OCI-LY7 (cell line): ENCODE data around the gene GDI1. TPM values are rescaled to one million over a fixed set of nuclear protein-coding genes. Genes with fewer than 3 reads are reported as not detected.

Source experiments
- BruUV-seq: library from RNA; stranded (reverse); fragments of 400-500 nt; replicated peaks from 2 replicates; lab custom pipeline; 2021; lab: Mats Ljungman, UMichigan
- CTCF ChIA-PET: fragments of 300-600 bp; sonication (Branson Sonifier 250); formaldehyde crosslinking; loops from one replicate; lab custom pipeline; 2022; ENCODE audit warnings: antibody characterized with exemption; ENCODE audit not compliant: unreplicated experiment; lab: Charles Lee
- POLR2A ChIA-PET: fragments of 300-600 bp; sonication (Branson Sonifier 250); formaldehyde crosslinking; loops from one replicate; lab custom pipeline; 2022; ENCODE audit warnings: antibody characterized with exemption; lab: Charles Lee
- DNase-seq: peaks from one replicate; pipeline ENCODE4 v3.0.0-alpha.2; 2015; ENCODE audit warnings: low spot score
- H2AFZ ChIP-seq: fragments of 200-600 bp; sonication (generic), shearing (Covaris generic); 2 replicates; pipeline ENCODE4 v1.6.1; 2014; ENCODE audit warnings: mild to moderate bottlenecking, antibody characterized with exemption, low read length, moderate library complexity
- H3K27ac ChIP-seq: fragments of 200-600 bp; sonication (generic); 2 replicates; pipeline ENCODE4 v1.5.1; 2014; ENCODE audit warnings: mixed run types, low read depth, mild to moderate bottlenecking, moderate library complexity, low read length, inconsistent platforms; ENCODE audit not compliant: poor library complexity, severe bottlenecking
- H3K36me3 ChIP-seq: fragments of 200-600 bp; sonication (generic); 2 replicates; pipeline ENCODE4 v1.6.1; 2014; ENCODE audit warnings: mild to moderate bottlenecking, antibody characterized with exemption, low read length, moderate library complexity, mixed read lengths; ENCODE audit not compliant: insufficient read depth
- H3K4me1 ChIP-seq: fragments of 200-600 bp; sonication (generic); 2 replicates; pipeline ENCODE4 v1.5.1; 2014; ENCODE audit warnings: mild to moderate bottlenecking, low read length; ENCODE audit not compliant: insufficient read depth, poor library complexity, severe bottlenecking
- H3K4me2 ChIP-seq: fragments of 200-600 bp; sonication (generic); 2 replicates; pipeline ENCODE4 v1.6.1; 2014; ENCODE audit warnings: mild to moderate bottlenecking, low read length
- H3K4me3 ChIP-seq: fragments of 200-600 bp; sonication (generic); 2 replicates; pipeline ENCODE4 v1.5.1; 2014; ENCODE audit warnings: mild to moderate bottlenecking, low read depth, low read length; ENCODE audit not compliant: poor library complexity, severe bottlenecking
- H3K79me2 ChIP-seq: fragments of 200-600 bp; sonication (generic); 2 replicates; pipeline ENCODE4 v1.6.1; 2016; ENCODE audit warnings: low read depth, mild to moderate bottlenecking, low read length, moderate library complexity, mixed read lengths; ENCODE audit not compliant: insufficient read depth
- H3K9me2 ChIP-seq: fragments of 200-600 bp; sonication (generic); 2 replicates; pipeline ENCODE4 v1.6.1; 2016; ENCODE audit warnings: mild to moderate bottlenecking, low read length, mixed read lengths; ENCODE audit not compliant: insufficient read depth
- H3K9me3 ChIP-seq: fragments of 200-600 bp; sonication (generic); 2 replicates; pipeline ENCODE4 v1.6.1; 2014; ENCODE audit warnings: mild to moderate bottlenecking, mixed run types, low read length, mixed read lengths
- H4K20me1 ChIP-seq: fragments of 200-600 bp; sonication (generic); 2 replicates; pipeline ENCODE4 v1.6.1; 2014; ENCODE audit warnings: mild to moderate bottlenecking, antibody characterized with exemption, low read length, moderate library complexity, mixed read lengths; ENCODE audit not compliant: insufficient read depth
- CTCF ChIP-seq: fragments of 200-600 bp; sonication (generic); conservative IDR thresholded peaks from 2 replicates; pipeline ENCODE4 v1.5.1; 2014; ENCODE audit warnings: mild to moderate bottlenecking, antibody characterized with exemption, low read length, moderate library complexity, mixed read lengths
- EZH2phosphoT487 ChIP-seq: fragments of 200-600 bp; sonication (generic); IDR thresholded peaks from 2 replicates; pipeline ENCODE4 v1.6.1; 2018; ENCODE audit warnings: low read depth, borderline replicate concordance, mild to moderate bottlenecking, mixed run types, antibody characterized with exemption, low read length, moderate library complexity, mixed read lengths
- intact Hi-C: fragments of 100-400 bp; cut with micrococcal nuclease; formaldehyde crosslinking; loops from one replicate; pipeline ENCODE4 v1.10.0; 2022; ENCODE audit not compliant: unreplicated experiment
- microRNA-seq: library from miRNA; unstranded; fragments of <30 nt; microRNA quantifications from one replicate; pipeline ENCODE4 v1.2.0, GENCODE V29; 2022; ENCODE audit warnings: borderline replicate concordance
- small RNA-seq: library from RNA; depleted of rRNA; stranded (forward); fragments of <200 nt; gene quantifications from one replicate; pipeline ENCODE3, GENCODE V24; 2014
- total RNA-seq, 2 experiments: library from RNA; depleted of rRNA in 1 of 2; stranded (reverse); fragments of >200 nt in 1 of 2; shearing (Covaris generic) in 1 of 2; gene quantifications; 2 replicates each; pipeline ENCODE4 v1.2.3, GENCODE V29; 2014 to 2022

The GDI1 gene
- total RNA-seq, 2 experiments from 2014 or later = 76.6 to 103 TPM

DNA sequence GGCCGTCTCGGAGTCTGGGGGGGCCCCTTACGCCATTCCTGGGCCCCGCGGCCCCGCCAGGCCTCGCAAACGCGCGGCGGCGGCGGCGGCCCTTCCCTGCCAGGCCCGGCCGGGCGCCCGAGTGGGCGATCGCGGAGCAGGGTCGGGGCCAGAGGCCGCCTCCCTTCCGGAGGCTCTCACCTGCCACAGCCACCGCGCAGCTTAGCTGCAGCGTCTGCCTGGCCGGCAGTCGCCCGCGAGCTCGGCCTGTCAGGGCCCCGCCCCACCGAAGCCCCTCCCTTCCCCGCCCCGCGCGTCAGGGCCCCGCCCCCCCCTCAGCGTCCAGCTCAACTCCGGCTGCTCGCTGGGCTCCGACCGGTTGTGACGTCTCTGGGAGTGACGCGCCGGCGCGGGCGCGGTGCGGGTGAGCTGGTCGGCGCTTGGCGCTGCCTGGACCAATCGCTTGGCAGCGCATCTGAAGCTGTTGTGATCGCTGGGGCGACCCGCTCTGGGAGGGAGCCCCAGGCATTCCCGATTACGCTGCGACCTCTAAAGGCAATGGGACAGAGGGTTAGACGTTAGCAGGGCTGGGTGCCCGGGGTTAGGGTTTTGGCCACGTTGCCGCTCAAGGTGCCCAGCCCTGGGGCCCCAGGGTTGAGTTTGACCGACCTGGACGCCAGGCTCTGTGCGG lies 53.6 kb downstream of the GDI1 start, which contains the start of gene SLC10A3:
Gene SLC10A3, minus strand, starts transcription at position 216 of the 670 bp plus-strand sequence. CDS start 1,689 bp downstream, outside the sequence.
- TF ChIP-seq CTCF = peak; percentile 48; the same call in 1 of the 2 replicates
- TF ChIP-seq EZH2phosphoT487 = no peak
- H3K9me3 ChIP-seq = no peaks in the 10 kb centered on the region
- peak within 1 kb of the TSS; percentile 83; the same call in 1 of the 2 replicates for H2AFZ ChIP-seq
- peak within 1 kb of the TSS; percentile 79 for H3K4me3 ChIP-seq
- no TSS peak for BruUV-seq
- no peaks in the 10 kb centered on the region for H3K9me2 ChIP-seq
- H3K4me2 ChIP-seq = peak within 1 kb of the TSS; percentile 98
- peaks cover 20% of the 10 kb centered on the region for H3K4me1 ChIP-seq
- peaks cover 5% of the 10 kb centered on the region; the same call in 1 of the 2 replicates for H3K36me3 ChIP-seq
- H4K20me1 ChIP-seq = no peaks in the 10 kb centered on the region
- CTCF ChIA-PET = interaction anchor here (0.6 to 1.0 kb wide), 4 partner anchors 9 to 56 kb away, joined by 3 to 4 read pairs (median 3); partner anchors contain the start of gene G6PD
- intact Hi-C loops = loop anchor here (5.0 kb wide), 1 partner anchor 63 kb away; the partner anchor contains the start of gene ATP6AP1
- H3K27ac ChIP-seq = peak within 1 kb of the TSS; percentile 64
- DNase-seq = peak; percentile 94
- POLR2A ChIA-PET = interaction anchor here (0.5 to 2.8 kb wide), 10 partner anchors 9 to 169 kb away, joined by 4 to 26 read pairs (median 6); partner anchors contain the start of gene ATP6AP1
- H3K79me2 ChIP-seq = peaks cover 7% of the 10 kb centered on the region; the same call in 1 of the 2 replicates

Small RNA genes within 50 kb of the gene (microRNA-seq; reads per million reads assigned to microRNA genes)
- gene MIR6858 = not detected

Small RNA genes within 50 kb of the gene (small RNA-seq; reads per million reads assigned to genes)
- not detected for gene MIR6858
- not detected for gene SNORA70

Other genes starting within 250 kb of the GDI1 start
- gene OPN1MW2, start 217.4 kb upstream of the GDI1 start, total RNA-seq (2014; rRNA removed; shearing (Covaris generic)) = not detected in 2 replicates
- gene OPN1MW2, start 217.4 kb upstream of the GDI1 start, total RNA-seq (2022) = not detected in 2 replicates
- gene OPN1MW3, start 179.6 kb upstream of the GDI1 start, total RNA-seq (2014; rRNA removed; shearing (Covaris generic)) = not detected in 2 replicates
- not detected in 2 replicates for gene OPN1MW3, start 179.6 kb upstream of the GDI1 start, total RNA-seq (2022)
- not detected in 2 replicates for gene TEX28, start 142.0 kb upstream of the GDI1 start, total RNA-seq (2014; rRNA removed; shearing (Covaris generic))
- not detected in 2 replicates for gene TEX28, start 142.0 kb upstream of the GDI1 start, total RNA-seq (2022)
- 0.06 TPM in 1 of 2 replicates, not detected in the other for gene TKTL1, start 141.4 kb upstream of the GDI1 start, total RNA-seq (2014; rRNA removed; shearing (Covaris generic))
- gene TKTL1, start 141.4 kb upstream of the GDI1 start, total RNA-seq (2022) = 0.78 TPM in 1 of 2 replicates, not detected in the other
- gene FLNA, start 62.5 kb upstream of the GDI1 start, total RNA-seq (2014; rRNA removed; shearing (Covaris generic)) = 78.8 and 91.2 TPM in 2 replicates
- 96.9 and 97.7 TPM in 2 replicates for gene FLNA, start 62.5 kb upstream of the GDI1 start, total RNA-seq (2022)
- gene EMD, start 57.9 kb upstream of the GDI1 start, total RNA-seq (2014; rRNA removed; shearing (Covaris generic)) = 25.3 and 35.4 TPM in 2 replicates
- gene EMD, start 57.9 kb upstream of the GDI1 start, total RNA-seq (2022) = 64.1 and 64.6 TPM in 2 replicates
- 4,261 and 4,291 TPM in 2 replicates for gene RPL10, start 38.8 kb upstream of the GDI1 start, total RNA-seq (2014; rRNA removed; shearing (Covaris generic))
- 2,447 and 2,466 TPM in 2 replicates for gene RPL10, start 38.8 kb upstream of the GDI1 start, total RNA-seq (2022)
- gene DNASE1L1, start 27.9 kb upstream of the GDI1 start, total RNA-seq (2014; rRNA removed; shearing (Covaris generic)) = 13.4 and 23.1 TPM in 2 replicates
- gene DNASE1L1, start 27.9 kb upstream of the GDI1 start, total RNA-seq (2022) = 21.5 and 30.1 TPM in 2 replicates
- 74.2 and 94.5 TPM in 2 replicates for gene TAFAZZIN, start 25.6 kb upstream of the GDI1 start, total RNA-seq (2014; rRNA removed; shearing (Covaris generic))
- gene TAFAZZIN, start 25.6 kb upstream of the GDI1 start, total RNA-seq (2022) = 85.3 and 104 TPM in 2 replicates
- 22.2 and 26.4 TPM in 2 replicates for gene ATP6AP1, start 8.5 kb upstream of the GDI1 start, total RNA-seq (2014; rRNA removed; shearing (Covaris generic))
- 37.4 and 39.5 TPM in 2 replicates for gene ATP6AP1, start 8.5 kb upstream of the GDI1 start, total RNA-seq (2022)
- 28.1 and 30.8 TPM in 2 replicates for gene FAM50A, start 7.0 kb downstream of the GDI1 start, total RNA-seq (2014; rRNA removed; shearing (Covaris generic))
- gene FAM50A, start 7.0 kb downstream of the GDI1 start, total RNA-seq (2022) = 49.0 and 55.1 TPM in 2 replicates
- 0.28 and 5.6 TPM in 2 replicates for gene PLXNA3, start 21.1 kb downstream of the GDI1 start, total RNA-seq (2014; rRNA removed; shearing (Covaris generic))
- gene PLXNA3, start 21.1 kb downstream of the GDI1 start, total RNA-seq (2022) = 5.2 and 8.0 TPM in 2 replicates
- 53.2 and 70.1 TPM in 2 replicates for gene LAGE3, start 42.1 kb downstream of the GDI1 start, total RNA-seq (2014; rRNA removed; shearing (Covaris generic))
- 31.3 and 40.6 TPM in 2 replicates for gene LAGE3, start 42.1 kb downstream of the GDI1 start, total RNA-seq (2022)
- gene UBL4A, start 49.5 kb downstream of the GDI1 start, total RNA-seq (2014; rRNA removed; shearing (Covaris generic)) = 76.0 and 89.9 TPM in 2 replicates
- 49.4 and 49.7 TPM in 2 replicates for gene UBL4A, start 49.5 kb downstream of the GDI1 start, total RNA-seq (2022)
- 12.4 and 14.1 TPM in 2 replicates for gene SLC10A3, start 53.5 kb downstream of the GDI1 start, total RNA-seq (2014; rRNA removed; shearing (Covaris generic))
- gene SLC10A3, start 53.5 kb downstream of the GDI1 start, total RNA-seq (2022) = 12.7 and 15.6 TPM in 2 replicates
- 15.3 and 16.4 TPM in 2 replicates for gene FAM3A, start 79.1 kb downstream of the GDI1 start, total RNA-seq (2014; rRNA removed; shearing (Covaris generic))
- gene FAM3A, start 79.1 kb downstream of the GDI1 start, total RNA-seq (2022) = 21.9 and 24.6 TPM in 2 replicates
- gene G6PD, start 109.7 kb downstream of the GDI1 start, total RNA-seq (2014; rRNA removed; shearing (Covaris generic)) = 21.6 and 26.1 TPM in 2 replicates
- 40.9 and 47.1 TPM in 2 replicates for gene G6PD, start 109.7 kb downstream of the GDI1 start, total RNA-seq (2022)
- gene IKBKG, start 110.5 kb downstream of the GDI1 start, total RNA-seq (2014; rRNA removed; shearing (Covaris generic)) = 9.9 and 14.3 TPM in 2 replicates
- 31.6 and 34.4 TPM in 2 replicates for gene IKBKG, start 110.5 kb downstream of the GDI1 start, total RNA-seq (2022)
- 0.36 TPM in 1 of 2 replicates, not detected in the other for gene CTAG1A, start 148.0 kb downstream of the GDI1 start, total RNA-seq (2014; rRNA removed; shearing (Covaris generic))
- not detected in 2 replicates for gene CTAG1A, start 148.0 kb downstream of the GDI1 start, total RNA-seq (2022)
- gene CTAG1B, start 182.1 kb downstream of the GDI1 start, total RNA-seq (2014; rRNA removed; shearing (Covaris generic)) = not detected in 2 replicates
- not detected in 2 replicates for gene CTAG1B, start 182.1 kb downstream of the GDI1 start, total RNA-seq (2022)
- not detected in 2 replicates for gene CTAG2, start 216.4 kb downstream of the GDI1 start, total RNA-seq (2014; rRNA removed; shearing (Covaris generic))
- not detected in 2 replicates for gene CTAG2, start 216.4 kb downstream of the GDI1 start, total RNA-seq (2022)